ENCODE measurements around the gene OR2T6. TPM values are rescaled to one million over a fixed set of nuclear protein-coding genes. Genes with fewer than 3 reads are reported as not detected.
"Not testable (repeated sequence)": the region's sequence is repeated elsewhere in the genome, so short reads cannot be mapped to it uniquely, and the experiment has no call there.

Gene OR2T6, protein sequence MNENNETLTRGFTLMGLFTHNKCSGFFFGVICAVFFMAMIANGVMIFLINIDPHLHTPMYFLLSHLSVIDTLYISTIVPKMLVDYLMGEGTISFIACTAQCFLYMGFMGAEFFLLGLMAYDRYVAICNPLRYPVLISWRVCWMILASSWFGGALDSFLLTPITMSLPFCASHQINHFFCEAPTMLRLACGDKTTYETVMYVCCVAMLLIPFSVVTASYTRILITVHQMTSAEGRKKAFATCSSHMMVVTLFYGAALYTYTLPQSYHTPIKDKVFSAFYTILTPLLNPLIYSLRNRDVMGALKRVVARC
- not detected for total RNA-seq
- long read RNA-seq = 0 reads

GRCh38 chr1:248375446-248375845 lies at the start of gene OR2T6:
Gene OR2T6 (plus strand): TSS chr1:248375746. CDS start chr1:248387609, 11,863 bp downstream.
- no peak for DNase-seq (ENCODE audit: low spot score)

DNA sequence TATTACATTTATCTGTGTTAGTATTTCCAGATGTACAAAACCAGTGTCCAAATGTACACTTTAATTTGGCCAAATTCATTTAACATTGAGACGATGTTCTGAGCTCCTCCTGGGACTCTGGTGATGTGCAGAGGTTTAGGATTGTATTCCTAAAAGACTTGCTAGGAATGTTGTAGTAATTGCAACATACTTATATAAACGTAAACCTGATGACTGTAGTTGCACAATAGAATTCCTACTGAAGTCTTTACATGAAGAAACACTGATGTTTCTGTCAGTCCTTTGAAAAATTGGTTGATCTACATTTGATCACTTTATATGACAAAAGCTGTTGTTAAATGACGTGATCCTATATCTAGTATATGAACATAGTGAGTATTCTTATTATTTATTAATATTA lies 32.1 kb upstream of the OR2T6 start:
- DNase-seq (ENCODE audit: low spot score) = no peak

GRCh38 chr1:248348475-248348874 lies 27.1 kb upstream of the OR2T6 start, which contains the start of gene OR14C36:
Gene OR14C36 (plus strand): TSS chr1:248348775. CDS start chr1:248348775, 0 bp downstream.
- DNase-seq (ENCODE audit: low spot score) = no peak

DNA sequence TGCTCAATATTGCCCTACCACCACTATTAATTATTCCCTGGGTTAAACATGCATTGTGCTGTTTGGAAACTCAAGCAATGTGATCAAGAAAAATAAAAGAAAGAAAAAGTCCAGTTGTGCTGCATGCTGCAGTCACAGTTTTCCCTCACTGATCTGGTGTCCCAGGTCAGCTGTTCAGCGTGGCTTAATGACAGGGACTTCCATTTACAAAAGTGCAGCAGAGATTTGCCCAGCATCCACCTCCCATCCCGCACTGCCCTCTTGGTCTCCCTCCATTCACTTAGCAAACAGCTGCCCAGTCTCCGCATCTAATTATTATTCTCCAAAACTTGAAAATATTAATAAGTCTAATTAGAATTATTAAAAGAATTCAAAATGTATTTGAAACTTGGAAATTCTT lies 16.1 kb upstream of the OR2T6 start:
- no peak for DNase-seq (ENCODE audit: low spot score)

DNA sequence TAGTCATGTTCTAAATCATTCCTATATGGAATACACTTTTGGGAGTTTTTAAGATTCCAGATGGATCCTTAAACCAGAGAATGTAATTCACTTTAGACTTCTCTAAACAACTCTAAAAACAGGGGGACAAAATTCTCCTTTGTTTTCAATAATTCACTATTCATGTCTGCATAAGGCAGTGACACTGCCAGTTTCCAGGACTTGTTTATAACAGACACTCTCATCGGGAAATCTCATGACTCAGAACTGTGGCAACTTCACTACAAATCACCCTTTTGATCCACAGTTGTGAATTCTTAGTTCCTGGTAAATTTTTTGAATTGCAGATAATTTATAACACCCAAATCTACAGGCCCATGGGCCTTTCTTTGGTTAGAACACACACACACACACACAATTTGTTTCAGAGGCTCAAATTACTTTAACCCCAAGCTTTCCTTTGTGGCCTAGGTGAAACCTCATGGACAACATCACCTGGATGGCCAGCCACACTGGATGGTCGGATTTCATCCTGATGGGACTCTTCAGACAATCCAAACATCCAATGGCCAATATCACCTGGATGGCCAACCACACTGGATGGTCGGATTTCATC lies 14.3 kb upstream of the OR2T6 start, which contains the start of gene OR2T4:
TSS of gene OR2T4 (plus strand) at position 545 of the 595 bp plus-strand sequence. CDS start at position 545, 0 bp downstream.
- no peak for DNase-seq (ENCODE audit: low spot score)

DNA sequence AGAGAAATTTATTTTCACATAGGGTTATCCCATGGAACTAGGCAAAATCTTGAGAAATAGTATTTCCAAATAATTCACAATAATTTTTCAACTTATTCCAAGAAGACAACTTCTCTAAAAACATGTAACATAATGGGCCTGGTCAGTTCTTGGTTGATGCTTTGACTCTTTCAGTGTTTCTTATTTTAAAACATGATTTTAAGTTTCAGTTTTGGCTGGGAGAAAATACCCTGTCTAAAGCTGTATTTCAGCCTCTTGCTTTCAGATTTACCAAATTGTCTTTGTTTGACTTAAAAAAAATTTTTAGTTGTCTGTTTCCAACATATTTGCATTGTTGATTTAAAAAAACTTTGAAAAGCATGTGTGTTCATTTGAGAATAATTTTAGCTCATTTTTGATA lies 8.9 kb upstream of the OR2T6 start:
- no peak for DNase-seq (ENCODE audit: low spot score)

GRCh38 chr1:248372394-248372793 lies 3.2 kb upstream of the OR2T6 start:
- DNase-seq (ENCODE audit: low spot score) = no peak

GRCh38 chr1:248373761-248374160 lies 1.8 kb upstream of the OR2T6 start:
- no peak for DNase-seq (ENCODE audit: low spot score)

DNA sequence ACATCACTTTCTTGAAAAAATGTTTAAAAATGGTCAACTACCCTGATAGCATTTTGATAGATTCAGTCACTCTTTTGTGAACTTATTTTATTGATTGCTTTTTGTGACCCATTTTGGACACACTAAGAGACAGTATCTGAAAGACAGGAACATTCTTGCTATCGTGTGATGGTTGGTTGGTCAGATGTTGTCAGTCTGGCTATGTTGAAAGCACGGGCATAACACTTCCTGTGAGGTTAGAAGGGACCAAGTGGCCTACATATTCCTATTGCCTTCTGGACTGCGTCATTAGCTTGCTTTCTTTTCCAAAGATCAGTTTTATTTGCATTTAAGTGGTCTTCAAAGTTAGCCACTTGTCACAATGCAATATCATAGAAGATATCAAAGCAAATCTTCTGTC lies 1.4 kb downstream of the OR2T6 start:
- DNase-seq (ENCODE audit: low spot score) = no peak

- no peak for DNase-seq (ENCODE audit: low spot score)
Observed at GRCh38 chr1:248380854-248381253, 5.3 kb downstream of the OR2T6 start.

- DNase-seq (ENCODE audit: low spot score) = no peak
Observed at GRCh38 chr1:248388426-248388825, 12.9 kb downstream of the OR2T6 start.

DNA sequence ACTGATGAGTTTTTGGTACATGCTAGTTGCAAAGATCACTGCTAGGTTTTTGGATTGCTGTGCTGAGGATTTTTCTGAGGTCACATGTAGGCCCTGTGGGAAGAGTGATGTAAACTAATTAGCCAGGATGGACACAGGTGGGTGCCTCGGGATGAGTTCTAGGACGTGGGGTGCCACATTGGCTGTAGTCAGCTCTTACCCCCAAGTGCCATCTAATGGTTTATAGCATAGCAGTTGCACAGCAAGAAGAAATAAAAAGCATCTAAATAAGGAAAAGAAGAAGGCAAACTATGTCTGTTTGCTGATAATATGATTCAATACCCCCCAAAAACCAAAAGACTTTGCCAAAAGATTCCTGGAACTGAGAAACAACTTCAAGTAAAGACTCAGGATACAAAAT lies 17.5 kb downstream of the OR2T6 start:
- no peak for DNase-seq (ENCODE audit: low spot score)

DNA sequence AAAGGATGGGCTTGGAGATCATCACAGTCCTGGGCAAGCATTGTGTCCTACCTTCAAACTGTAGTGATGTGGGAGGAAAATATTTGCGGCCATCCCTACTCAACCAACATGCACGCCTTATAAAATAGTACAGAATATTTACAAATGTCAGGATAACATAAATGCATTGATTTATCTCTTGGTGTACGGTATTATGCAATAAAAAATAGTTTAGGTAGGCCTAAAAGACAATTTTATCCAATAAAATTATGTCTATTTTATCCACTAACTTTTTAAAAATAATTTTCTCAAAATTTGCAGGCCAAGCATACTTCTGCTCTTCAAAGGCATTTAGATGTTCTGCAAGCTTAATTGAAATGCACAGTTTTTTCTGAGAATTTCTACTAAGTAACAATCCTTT lies 27.2 kb downstream of the OR2T6 start, which contains the start of gene OR2T1:
TSS of gene OR2T1 (plus strand) at position 301 of the 400 bp plus-strand sequence. CDS start 3,100 bp downstream, outside the sequence.
- DNase-seq (ENCODE audit: low spot score) = no peak

GRCh38 chr1:248404024-248404423 lies 28.5 kb downstream of the OR2T6 start:
- no peak for DNase-seq (ENCODE audit: low spot score)

- DNase-seq (ENCODE audit: low spot score) = no peak
Observed at GRCh38 chr1:248406721-248407692, 31.5 kb downstream of the OR2T6 start.

DNA sequence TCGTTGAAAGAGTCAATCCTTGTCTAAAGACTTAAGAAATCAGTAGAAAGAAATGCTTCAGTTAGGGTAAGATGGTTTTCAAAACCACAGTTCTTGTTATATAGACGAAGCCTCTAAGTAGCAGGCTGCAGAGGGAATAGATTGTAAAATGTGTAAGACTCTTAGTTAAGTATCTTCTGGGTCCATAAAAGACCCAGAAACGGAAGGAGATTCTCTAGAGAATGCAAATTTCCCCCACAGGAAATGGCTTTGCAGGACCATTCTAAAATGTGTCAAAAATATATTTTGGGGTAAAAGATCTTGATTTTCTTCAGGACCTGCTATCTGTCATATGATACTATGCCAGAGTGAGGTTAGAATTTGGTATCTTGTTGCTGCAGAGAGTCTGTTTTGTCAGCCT lies 40.7 kb downstream of the OR2T6 start:
- no peak for DNase-seq (ENCODE audit: low spot score)

- no peak for DNase-seq (ENCODE audit: low spot score)
Observed at GRCh38 chr1:248417854-248418253, 42.3 kb downstream of the OR2T6 start.

- DNase-seq (ENCODE audit: low spot score) = no peak
Observed at GRCh38 chr1:248421384-248421783, 45.8 kb downstream of the OR2T6 start.

GRCh38 chr1:248427526-248428191 lies 52.1 kb downstream of the OR2T6 start:
- DNase-seq (ENCODE audit: low spot score) = not testable (repeated sequence)

DNA sequence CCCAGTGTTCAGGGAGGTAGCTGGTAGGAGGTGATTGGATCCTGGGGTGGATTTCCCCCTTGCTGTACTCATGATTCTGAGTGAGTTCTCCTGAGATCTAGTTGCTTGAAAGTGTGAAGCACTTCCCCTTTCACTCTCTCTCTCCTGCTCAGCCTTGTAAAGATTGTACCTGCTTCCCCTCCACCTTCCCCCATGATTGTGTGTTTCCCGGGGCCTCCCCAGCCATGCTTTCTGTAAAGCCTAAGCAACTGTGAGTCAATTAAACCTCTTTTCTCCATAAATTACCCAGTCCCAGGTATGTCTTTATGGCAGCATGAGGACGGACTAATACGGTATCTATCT lies 52.6 kb downstream of the OR2T6 start:
- not testable (repeated sequence) for DNase-seq (ENCODE audit: low spot score)

- not testable (repeated sequence) for DNase-seq (ENCODE audit: low spot score)
Observed at GRCh38 chr1:248431683-248432082, 56.1 kb downstream of the OR2T6 start.
